LNCAP (cell line): ENCODE data around the gene RAD51D.

Source experiments
- CTCF ChIP-seq: fragments of 450-650 bp; IDR thresholded peaks from 2 replicates; pipeline ENCODE4 v1.5.1; 2017; ENCODE audit warnings: mild to moderate bottlenecking

RAD51D gene

GRCh38 chr17:35086931-35087573 lies 32.6 kb downstream of the RAD51D start:
- TF ChIP-seq CTCF: no peak

GRCh38 chr17:35086164-35086563 lies 33.5 kb downstream of the RAD51D start:
- no peak for TF ChIP-seq CTCF

GRCh38 chr17:35084987-35085386 lies 34.7 kb downstream of the RAD51D start:
- TF ChIP-seq CTCF: no peak

GRCh38 chr17:35083071-35083470 lies 36.6 kb downstream of the RAD51D start:
- no peak for TF ChIP-seq CTCF

- TF ChIP-seq CTCF: no peak
Measured at GRCh38 chr17:35082073-35082657, 37.5 kb downstream of the RAD51D start.

GRCh38 chr17:35081638-35082037 lies 38.0 kb downstream of the RAD51D start:
- TF ChIP-seq CTCF: no peak

- TF ChIP-seq CTCF: no peak
Measured at GRCh38 chr17:35080536-35080935, 39.1 kb downstream of the RAD51D start.
